Thoracic aorta (tissue), 2 donors: Measurements from ENCODE around the gene RPUSD4. TPM values are rescaled to one million over a fixed set of nuclear protein-coding genes. Genes with fewer than 3 reads are reported as not detected.
"Not testable (repeated sequence)": the region's sequence is repeated elsewhere in the genome, so short reads cannot be mapped to it uniquely, and the experiment has no call there.

Experiments used
- ATAC-seq: fragments of 150-250 bp; one replicate; pipeline ENCODE4 v1.8.0; 2017; ENCODE audit warnings: low read depth; ENCODE audit not compliant: insufficient number of reproducible peaks, low FRiP score
- DNase-seq: peaks from one replicate; pipeline ENCODE4 v3.0.0-alpha.2; 2020; ENCODE audit warnings: low spot score
- H3K27ac ChIP-seq, 2 donors: fragments of 200-600 bp; sonication (generic); 1 replicate in 1 of 2; 2 replicates in 1 of 2; pipeline ENCODE4 v1.5.1; 2016; ENCODE audit warnings: mild to moderate bottlenecking in 2 of 2, moderate library complexity in 2 of 2
- H3K27me3 ChIP-seq: fragments of 200-600 bp; sonication (generic); replicated peaks from 2 replicates; pipeline ENCODE4 v1.6.0; 2016; ENCODE audit warnings: mild to moderate bottlenecking; ENCODE audit not compliant: insufficient read depth
- H3K36me3 ChIP-seq: fragments of 200-600 bp; sonication (generic); one replicate; pipeline ENCODE4 v1.5.1; 2016
- H3K4me1 ChIP-seq, 2 donors: fragments of 200-600 bp; sonication (generic); 1 replicate in 1 of 2; 2 replicates in 1 of 2; pipeline versions ENCODE4 v1.5.1 to v1.6.0; 2016; ENCODE audit warnings: low read depth in 2 of 2, mild to moderate bottlenecking in 1 of 2; ENCODE audit not compliant: control insufficient read depth in 1 of 2
- H3K4me3 ChIP-seq: fragments of 200-600 bp; sonication (generic); 2 replicates; pipeline ENCODE4 v1.5.1; 2016; ENCODE audit warnings: mild to moderate bottlenecking
- H3K9me3 ChIP-seq: fragments of 200-600 bp; sonication (generic); 2 replicates; pipeline ENCODE4 v1.5.1; 2016
- total RNA-seq, 2 donors: library from RNA; depleted of rRNA; stranded (reverse); fragments of >200 nt; gene quantifications; one replicate each; pipeline versions ENCODE4 v1.1.0 to v1.2.3, GENCODE V29; 2016
- TF ChIP-seq, protein P1 (sequence below): fragments of 200-600 bp; sonication (generic); IDR thresholded peaks from one replicate; pipeline ENCODE4 v1.5.1; 2019; ENCODE audit warnings: antibody characterized with exemption

Gene RPUSD4, protein sequence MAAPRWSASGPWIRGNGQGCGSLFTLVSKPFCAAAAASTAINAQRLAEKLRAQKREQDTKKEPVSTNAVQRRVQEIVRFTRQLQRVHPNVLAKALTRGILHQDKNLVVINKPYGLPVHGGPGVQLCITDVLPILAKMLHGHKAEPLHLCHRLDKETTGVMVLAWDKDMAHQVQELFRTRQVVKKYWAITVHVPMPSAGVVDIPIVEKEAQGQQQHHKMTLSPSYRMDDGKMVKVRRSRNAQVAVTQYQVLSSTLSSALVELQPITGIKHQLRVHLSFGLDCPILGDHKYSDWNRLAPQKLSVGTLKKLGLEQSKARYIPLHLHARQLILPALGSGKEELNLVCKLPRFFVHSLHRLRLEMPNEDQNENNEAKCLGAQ
- 10 to 100 TPM in 1 of 2 donors, 1 to 10 TPM in 1; 6.0 to 34.8 TPM for total RNA-seq

DNA sequence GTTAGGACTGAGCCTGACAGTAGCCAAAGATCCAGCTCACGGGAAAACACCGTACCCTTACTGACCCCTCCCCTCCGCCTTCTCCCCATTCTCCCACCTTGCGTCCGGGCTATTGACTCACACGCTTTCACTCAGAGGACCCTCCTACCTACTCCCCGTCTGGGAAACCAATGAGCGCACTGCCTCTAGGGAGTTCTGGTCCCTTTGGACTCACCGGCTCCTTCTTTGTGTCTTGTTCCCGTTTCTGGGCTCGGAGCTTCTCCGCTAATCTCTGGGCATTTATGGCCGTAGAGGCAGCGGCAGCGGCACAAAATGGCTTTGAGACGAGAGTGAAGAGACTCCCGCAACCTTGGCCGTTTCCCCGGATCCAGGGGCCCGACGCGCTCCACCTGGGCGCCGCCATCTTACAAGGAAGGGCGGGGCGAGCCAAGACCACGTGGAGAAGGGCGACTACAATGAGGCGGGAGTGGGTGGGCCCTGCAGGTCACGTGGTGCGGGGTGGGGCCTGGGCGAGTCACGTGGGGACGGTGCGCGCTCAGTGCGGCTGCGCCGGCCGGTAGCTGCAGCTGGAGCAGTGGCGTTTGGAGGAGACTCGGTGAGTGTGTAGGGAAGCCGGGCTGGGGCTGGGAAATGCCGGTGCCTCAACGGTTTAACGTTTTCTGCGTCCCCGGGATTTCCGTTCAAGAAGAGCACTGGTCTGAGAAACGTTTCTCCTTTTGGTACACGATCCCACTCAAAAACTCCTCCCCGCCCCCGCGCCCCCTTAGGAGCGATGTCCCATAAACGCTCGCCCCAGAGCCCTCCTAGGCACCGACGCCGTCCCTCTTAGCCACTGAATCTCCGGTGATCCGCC is at the start of gene RPUSD4, which contains the start of gene FAM118B:
Gene RPUSD4 (minus strand): TSS at position 415 of the 853 bp plus-strand sequence. CDS start 12 bp downstream, at position 403.
Gene FAM118B (plus strand): TSS at position 547 of the 853 bp plus-strand sequence. CDS start 23,220 bp downstream, outside the sequence.
- ATAC-seq (peak; percentile 97), DNase-seq (peak; percentile 98)
- H3K4me1 ChIP-seq, result peaks cover 19 to 20% of the 10 kb centered on the region in 2 donors
- TF ChIP-seq, protein P1, sequence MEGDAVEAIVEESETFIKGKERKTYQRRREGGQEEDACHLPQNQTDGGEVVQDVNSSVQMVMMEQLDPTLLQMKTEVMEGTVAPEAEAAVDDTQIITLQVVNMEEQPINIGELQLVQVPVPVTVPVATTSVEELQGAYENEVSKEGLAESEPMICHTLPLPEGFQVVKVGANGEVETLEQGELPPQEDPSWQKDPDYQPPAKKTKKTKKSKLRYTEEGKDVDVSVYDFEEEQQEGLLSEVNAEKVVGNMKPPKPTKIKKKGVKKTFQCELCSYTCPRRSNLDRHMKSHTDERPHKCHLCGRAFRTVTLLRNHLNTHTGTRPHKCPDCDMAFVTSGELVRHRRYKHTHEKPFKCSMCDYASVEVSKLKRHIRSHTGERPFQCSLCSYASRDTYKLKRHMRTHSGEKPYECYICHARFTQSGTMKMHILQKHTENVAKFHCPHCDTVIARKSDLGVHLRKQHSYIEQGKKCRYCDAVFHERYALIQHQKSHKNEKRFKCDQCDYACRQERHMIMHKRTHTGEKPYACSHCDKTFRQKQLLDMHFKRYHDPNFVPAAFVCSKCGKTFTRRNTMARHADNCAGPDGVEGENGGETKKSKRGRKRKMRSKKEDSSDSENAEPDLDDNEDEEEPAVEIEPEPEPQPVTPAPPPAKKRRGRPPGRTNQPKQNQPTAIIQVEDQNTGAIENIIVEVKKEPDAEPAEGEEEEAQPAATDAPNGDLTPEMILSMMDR, result no peak
- peak within 1 kb of the TSS; percentile 46 to 50 for H3K27ac ChIP-seq
- no peaks in the 10 kb centered on the region for H3K27me3 ChIP-seq
- peak within 1 kb of the TSS; percentile 97 for H3K4me3 ChIP-seq
- no peaks in the 10 kb centered on the region for H3K9me3 ChIP-seq
- peaks cover 13% of the 10 kb centered on the region for H3K36me3 ChIP-seq

DNA sequence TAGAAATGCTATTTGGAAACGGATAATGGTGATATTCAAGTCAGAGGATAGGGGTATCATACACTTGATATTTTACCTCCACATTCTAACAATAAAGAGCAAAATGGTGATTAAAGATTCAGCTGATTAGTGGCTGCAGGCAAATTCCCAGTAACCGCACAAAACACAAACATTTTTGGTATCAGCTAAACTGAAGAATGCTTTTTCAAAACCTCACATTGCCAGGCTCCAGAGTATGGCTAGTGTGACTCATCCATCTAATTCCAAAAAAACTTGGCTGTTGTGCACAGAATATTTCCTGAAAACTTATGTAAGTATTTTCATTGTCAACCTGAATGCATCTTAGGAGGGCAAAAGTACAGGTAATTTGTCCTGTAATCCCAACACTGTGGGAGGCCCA is 46.3 kb upstream of the RPUSD4 start:
- H3K9me3 ChIP-seq, result no peaks in the 10 kb centered on the region
- peaks cover 4% of the 10 kb centered on the region for H3K36me3 ChIP-seq
- no peaks in the 10 kb centered on the region for H3K4me1 ChIP-seq
- no peak for DNase-seq
- no peak overlapping the region for H3K4me3 ChIP-seq
- H3K27ac ChIP-seq, result no peak overlapping the region
- H3K27me3 ChIP-seq, result no peaks in the 10 kb centered on the region
- TF ChIP-seq, protein P1, result no peak
- no peak for ATAC-seq

DNA sequence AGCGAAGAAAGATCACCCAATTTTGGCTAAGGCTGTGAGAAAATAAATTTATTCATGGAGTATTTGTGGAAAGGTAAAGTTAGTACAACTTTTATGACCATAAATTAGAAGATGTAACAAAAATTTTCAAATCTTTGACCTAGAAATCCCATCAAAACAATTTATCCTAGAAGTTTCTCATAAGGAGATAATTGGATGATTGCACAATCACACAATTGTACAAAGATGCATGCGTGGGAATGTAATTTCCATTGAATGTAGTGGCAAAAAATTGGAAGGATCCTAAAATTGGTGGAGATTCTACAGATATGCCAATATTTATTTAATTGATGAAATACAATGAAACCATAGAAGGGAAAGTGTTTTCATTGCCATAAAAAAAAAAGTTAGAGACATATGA is 45.7 kb upstream of the RPUSD4 start:
- ATAC-seq (no peak), DNase-seq (no peak)
- H3K4me3 ChIP-seq, result no peak overlapping the region
- no peaks in the 10 kb centered on the region for H3K4me1 ChIP-seq
- H3K27ac ChIP-seq, result no peak overlapping the region
- no peaks in the 10 kb centered on the region for H3K27me3 ChIP-seq
- no peaks in the 10 kb centered on the region for H3K9me3 ChIP-seq
- TF ChIP-seq, protein P1, result no peak
- H3K36me3 ChIP-seq, result peaks cover 4% of the 10 kb centered on the region

DNA sequence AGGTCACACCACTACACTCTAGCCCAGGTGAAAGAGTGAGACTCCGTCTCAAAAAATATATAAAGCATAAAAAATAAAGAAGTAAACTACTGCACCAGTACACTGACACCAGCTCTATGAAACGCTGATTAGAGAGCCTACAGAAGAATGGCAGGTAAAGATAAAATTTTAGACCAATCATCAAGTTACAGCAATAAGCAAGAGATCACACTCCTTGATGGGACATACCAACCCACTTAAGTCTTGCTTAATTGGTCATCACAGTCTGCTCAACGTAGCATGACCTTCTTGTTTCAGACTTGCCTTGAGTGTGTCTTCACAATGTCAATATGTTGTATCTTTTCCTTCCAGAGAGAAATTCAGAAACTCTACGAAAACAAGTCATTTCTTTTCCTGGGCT is 44.8 kb upstream of the RPUSD4 start:
- no peaks in the 10 kb centered on the region for H3K27me3 ChIP-seq
- ATAC-seq, result no peak
- H3K4me1 ChIP-seq, result no peaks in the 10 kb centered on the region
- no peak for DNase-seq
- no peak overlapping the region for H3K27ac ChIP-seq
- no peak overlapping the region for H3K4me3 ChIP-seq
- TF ChIP-seq, protein P1, result no peak
- H3K9me3 ChIP-seq, result no peaks in the 10 kb centered on the region
- H3K36me3 ChIP-seq, result peaks cover 4% of the 10 kb centered on the region

DNA sequence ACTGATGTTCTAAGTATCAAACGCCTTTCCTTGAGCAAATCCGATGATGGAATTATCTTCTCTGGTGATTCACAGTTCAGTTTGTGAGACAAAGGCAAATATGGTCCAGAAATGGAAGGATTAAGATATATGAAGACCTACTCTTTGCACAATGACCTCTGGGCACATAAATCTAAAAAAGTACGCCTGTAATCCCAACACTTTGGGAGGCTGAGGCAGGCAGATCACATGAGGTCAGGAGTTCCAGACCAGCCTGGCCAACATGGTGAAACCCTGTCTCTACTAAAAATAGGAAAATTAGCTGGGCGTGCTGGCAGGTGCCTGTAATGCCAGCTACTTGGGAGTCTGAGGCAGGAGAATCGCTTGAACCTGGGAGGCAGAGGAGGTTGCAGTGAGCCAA is 44.1 kb upstream of the RPUSD4 start:
- H3K4me3 ChIP-seq, DNase-seq, H3K36me3 ChIP-seq, H3K4me1 ChIP-seq, H3K9me3 ChIP-seq, ATAC-seq, H3K27me3 ChIP-seq, H3K27ac ChIP-seq: not testable (repeated sequence)
